Epithelial cell of proximal tubule (primary cell): ENCODE results near the gene PHLDA1. TPM values are rescaled to one million over a fixed set of nuclear protein-coding genes. Genes with fewer than 3 reads are reported as not detected.

Source experiments
- DNase-seq: peaks from one replicate; pipeline ENCODE4 v3.0.0-alpha.2; 2011; ENCODE audit warnings: low read depth
- H3K4me3 ChIP-seq: 2 replicates; pipeline ENCODE4 v1.5.1; 2011; ENCODE audit warnings: low read depth, mild to moderate bottlenecking, low read length
- total RNA-seq: library from RNA; depleted of rRNA; stranded (reverse); fragments of >200 nt; gene quantifications from 2 replicates; pipeline ENCODE4 v1.2.3, GENCODE V29; 2015
- TF ChIP-seq, protein P1 (sequence below): conservative IDR thresholded peaks from 2 replicates; pipeline ENCODE4 v1.5.1; 2012; ENCODE audit warnings: low read depth, mild to moderate bottlenecking, low read length

PHLDA1 gene
- total RNA-seq, 1 donor from 2014 or later: 89.0 TPM

DNA sequence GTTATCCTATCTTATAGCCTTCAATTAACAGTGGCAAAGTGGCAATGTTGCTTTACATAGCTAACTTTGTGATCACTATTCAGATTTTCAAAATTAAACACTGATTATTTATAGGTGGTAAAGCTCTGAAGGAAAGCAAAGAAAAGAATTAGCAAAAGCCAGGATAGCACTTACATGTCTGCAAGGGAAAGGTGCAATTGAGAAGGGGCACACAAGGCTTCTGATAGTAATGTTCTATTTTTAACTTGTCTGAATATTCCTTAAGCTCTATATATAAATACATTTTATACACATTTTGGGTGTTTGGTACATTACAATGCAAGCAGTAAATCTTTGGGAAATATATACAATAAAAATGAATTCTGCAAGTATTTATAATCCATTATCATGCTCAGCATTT, 42.0 kb upstream of the PHLDA1 start:
- DNase-seq: no peak
- no peak overlapping the region for H3K4me3 ChIP-seq
- TF ChIP-seq, protein P1, sequence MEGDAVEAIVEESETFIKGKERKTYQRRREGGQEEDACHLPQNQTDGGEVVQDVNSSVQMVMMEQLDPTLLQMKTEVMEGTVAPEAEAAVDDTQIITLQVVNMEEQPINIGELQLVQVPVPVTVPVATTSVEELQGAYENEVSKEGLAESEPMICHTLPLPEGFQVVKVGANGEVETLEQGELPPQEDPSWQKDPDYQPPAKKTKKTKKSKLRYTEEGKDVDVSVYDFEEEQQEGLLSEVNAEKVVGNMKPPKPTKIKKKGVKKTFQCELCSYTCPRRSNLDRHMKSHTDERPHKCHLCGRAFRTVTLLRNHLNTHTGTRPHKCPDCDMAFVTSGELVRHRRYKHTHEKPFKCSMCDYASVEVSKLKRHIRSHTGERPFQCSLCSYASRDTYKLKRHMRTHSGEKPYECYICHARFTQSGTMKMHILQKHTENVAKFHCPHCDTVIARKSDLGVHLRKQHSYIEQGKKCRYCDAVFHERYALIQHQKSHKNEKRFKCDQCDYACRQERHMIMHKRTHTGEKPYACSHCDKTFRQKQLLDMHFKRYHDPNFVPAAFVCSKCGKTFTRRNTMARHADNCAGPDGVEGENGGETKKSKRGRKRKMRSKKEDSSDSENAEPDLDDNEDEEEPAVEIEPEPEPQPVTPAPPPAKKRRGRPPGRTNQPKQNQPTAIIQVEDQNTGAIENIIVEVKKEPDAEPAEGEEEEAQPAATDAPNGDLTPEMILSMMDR: no peak

DNA sequence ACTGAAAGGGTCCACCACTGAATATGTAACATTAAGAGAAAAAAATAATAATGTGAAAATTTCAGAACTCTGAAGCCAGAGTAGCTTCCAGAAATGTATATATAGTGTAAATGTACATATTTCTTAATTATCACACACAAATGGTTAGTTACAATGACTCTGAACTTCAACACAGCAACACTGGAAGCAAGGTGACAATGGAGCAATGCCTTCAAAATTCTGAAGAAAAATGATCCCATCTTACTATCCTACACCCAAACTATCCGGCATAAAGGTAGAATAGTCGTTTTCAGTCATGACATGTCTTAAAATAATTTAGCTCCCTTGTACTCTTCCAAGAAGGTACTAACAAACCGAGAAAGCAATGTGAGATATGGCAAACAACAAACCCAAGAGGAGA, 41.0 kb upstream of the PHLDA1 start:
- no peak for DNase-seq
- H3K4me3 ChIP-seq: no peak overlapping the region
- TF ChIP-seq, protein P1: no peak

DNA sequence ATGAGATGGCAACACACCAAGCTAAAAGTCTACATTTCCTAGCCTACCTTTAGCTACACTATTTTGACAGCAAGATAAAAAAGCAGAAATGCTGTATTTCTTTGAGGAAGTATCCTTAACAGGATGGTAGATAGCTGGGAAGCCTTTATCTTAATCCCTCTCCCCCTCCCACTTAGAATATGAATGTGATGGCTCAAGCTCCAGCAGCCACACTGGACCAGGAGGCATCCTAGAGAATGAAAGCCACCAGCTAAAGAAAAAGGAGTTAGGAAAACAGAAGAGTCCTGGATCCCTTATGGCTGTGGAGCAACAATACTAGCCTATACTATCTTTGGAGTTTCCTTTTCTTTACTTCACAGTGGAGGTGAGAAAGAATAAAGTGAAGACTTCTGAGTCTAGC, 37.8 kb upstream of the PHLDA1 start:
- TF ChIP-seq, protein P1: no peak
- no peak for DNase-seq
- no peak overlapping the region for H3K4me3 ChIP-seq

- H3K4me3 ChIP-seq: no peak overlapping the region
- no peak for DNase-seq
- TF ChIP-seq, protein P1: no peak
Measured at GRCh38 chr12:76065917-76066316, 34.3 kb upstream of the PHLDA1 start.

DNA sequence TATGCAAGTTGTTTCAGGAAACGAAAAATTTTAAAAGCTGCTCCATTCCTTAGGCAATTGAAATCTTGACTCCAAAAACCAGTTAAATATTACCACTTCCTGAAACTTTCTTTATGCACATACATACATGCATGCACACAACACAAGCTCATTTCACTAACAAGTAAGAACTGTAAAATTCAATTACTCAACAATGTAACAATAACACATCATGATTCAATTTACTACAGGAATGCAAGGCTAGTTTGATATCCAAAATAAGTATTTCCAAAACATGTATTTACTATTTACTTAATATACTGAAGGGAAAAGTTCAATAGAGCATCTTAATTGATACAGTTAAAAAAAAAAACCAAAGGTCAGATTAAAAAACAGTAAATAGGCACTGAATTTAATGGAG, 33.3 kb upstream of the PHLDA1 start:
- DNase-seq: no peak
- TF ChIP-seq, protein P1: no peak
- H3K4me3 ChIP-seq: no peak overlapping the region

DNA sequence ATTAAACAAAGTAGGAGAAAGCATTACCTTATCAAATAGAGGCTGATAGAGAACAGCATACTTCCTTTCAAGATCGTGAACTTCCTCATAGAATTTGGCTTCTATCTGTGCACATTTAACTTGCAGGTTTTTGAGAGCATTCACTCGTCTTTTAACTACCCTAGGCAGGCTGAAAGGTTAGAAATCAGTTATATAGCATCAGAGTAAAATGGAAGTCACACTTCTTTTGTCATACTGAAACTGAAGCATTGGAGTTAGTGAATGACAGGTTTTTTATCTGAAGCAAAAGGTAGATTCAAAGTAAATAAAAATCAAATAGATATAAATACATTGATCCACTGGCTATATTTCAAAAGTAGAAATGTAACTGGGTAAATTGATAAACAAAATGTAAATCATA, 28.5 kb upstream of the PHLDA1 start:
- no peak overlapping the region for H3K4me3 ChIP-seq
- TF ChIP-seq, protein P1: no peak
- no peak for DNase-seq

DNA sequence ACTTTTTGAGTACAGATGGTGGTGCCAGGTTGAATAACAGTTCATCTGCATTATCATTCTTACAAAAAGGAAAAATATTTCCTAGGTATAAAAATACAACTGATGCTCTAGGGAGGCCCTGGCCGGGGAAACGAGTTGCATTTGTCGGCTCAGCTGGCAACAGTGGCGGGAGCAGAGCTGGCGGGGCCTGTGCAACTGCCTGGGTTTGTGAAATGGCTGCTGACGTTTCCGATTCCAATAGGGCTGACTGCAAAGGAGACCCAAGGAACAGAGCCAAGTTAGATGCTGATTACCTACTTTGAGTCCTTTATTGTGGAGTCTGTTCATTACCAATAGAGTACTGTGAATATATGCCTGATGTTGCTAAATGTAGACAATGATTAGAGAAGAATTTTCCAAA, 25.8 kb upstream of the PHLDA1 start:
- H3K4me3 ChIP-seq: no peak overlapping the region
- DNase-seq: no peak
- TF ChIP-seq, protein P1: no peak
